Right renal pelvis (tissue), 4 donors: ENCODE data around the gene ARHGAP31. TPM values are rescaled to one million over a fixed set of nuclear protein-coding genes. Genes with fewer than 3 reads are reported as not detected.

Experiments used
- DNase-seq, 4 donors: peaks; one replicate each; pipeline ENCODE4 v3.0.0-alpha.2; 2013; ENCODE audit warnings: low read depth in 4 of 4, low spot score in 3 of 4, missing footprints in 1 of 4
- polyA plus RNA-seq, 4 donors: library from polyadenylated mRNA; unstranded; fragments of 120-200 nt; gene quantifications; one replicate each; pipeline ENCODE4 v1.2.1, GENCODE V29; 2013; ENCODE audit not compliant: insufficient read length in 4 of 4

Gene ARHGAP31
- polyA plus RNA-seq, 4 donors: 12.3 to 14.8 (median 14.0) TPM

DNA sequence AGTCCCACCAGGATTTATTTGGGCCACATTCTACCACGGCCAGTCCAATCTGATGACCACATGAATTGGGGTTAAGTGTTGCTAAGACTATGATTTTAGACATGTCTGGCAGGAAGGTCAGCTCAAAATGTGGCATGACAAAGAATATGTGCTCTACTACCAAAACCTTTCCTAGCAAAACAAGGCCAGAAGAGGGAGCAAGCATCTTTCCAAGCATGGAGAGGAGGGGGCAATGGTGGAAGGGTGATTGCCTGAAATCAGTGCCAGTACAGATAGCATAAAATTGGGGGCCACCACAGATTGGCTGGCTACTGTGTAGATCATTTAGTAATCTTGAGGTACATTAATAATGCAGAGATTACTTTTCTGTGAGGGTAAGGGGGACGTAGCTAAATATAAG, 126.0 kb downstream of the ARHGAP31 start:
- DNase-seq: no peak

GRCh38 chr3:119427669-119428068, 133.5 kb downstream of the ARHGAP31 start:
- peak in 1 of 4 donors; percentile 12 for DNase-seq

DNA sequence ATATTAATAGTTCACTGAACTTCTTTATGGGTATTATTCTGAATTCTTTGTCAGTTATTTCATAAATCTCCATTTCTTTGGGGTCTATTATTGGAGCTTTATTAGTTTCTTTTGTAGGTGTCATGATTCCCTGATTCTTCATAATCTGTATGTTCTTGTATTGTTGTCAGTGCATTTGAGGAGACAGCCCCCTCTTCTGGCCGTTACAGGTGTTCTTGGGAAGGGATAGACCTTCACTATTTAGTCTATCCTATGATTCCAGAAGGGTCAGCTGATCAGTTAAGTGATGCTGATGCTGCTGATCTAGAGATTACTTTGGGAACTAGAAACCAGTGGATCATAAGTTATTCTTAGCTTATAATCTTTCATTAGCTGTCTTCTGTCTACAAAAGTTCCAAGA, 134.4 kb downstream of the ARHGAP31 start:
- no peak for DNase-seq

DNA sequence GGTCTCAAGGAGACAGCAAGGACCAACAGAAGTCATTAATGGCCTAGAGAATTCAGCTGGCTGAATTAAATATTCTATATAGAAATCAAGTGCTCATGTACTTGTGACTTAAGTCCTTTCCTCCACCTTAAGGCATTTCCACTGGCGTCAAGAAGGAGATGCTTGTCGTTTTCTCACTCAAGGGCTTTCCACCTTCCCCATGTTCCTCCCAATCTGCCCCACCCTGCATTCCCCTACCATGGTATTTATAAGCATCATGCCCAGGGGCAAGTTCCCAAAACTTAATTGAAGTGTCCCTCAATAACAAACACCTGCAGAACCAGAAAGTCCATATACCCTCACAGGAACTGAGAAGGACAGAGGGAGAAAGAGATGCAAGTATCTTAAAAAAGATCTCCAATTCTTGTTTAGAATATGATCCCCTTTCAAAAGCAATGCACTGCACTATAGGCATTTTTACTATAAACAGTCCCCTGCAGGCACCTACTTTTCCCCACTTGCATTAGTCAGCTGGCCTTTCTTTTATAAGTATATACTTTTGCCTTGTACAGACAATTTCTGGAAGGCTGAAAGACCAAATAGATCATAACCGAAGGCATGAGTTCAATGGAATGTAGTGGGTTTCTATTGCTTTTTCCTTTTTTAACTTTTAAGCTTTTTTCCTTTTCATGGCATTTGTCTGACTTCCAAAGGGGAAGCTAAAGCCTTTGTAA, 139.6 kb downstream of the ARHGAP31 start:
- DNase-seq: no peak

DNA sequence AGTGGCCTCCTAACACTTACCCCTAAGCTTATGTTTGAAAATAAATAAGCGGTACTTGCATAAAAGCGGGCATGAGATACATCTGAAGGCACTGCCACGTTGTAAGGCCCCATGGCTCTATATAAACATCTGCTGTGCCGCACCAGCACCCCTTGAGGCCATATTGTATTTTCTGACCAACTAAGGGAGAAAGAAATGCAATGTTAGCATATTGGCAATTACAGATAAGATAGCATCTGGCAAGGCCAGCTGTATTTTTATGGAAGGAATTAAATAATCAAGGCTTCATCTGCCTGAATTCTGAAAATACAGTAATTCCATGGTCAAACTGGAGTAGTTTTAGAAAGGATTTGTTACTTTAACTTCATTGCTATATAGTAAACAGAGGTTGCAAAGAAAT, 140.5 kb downstream of the ARHGAP31 start:
- DNase-seq: no peak

DNA sequence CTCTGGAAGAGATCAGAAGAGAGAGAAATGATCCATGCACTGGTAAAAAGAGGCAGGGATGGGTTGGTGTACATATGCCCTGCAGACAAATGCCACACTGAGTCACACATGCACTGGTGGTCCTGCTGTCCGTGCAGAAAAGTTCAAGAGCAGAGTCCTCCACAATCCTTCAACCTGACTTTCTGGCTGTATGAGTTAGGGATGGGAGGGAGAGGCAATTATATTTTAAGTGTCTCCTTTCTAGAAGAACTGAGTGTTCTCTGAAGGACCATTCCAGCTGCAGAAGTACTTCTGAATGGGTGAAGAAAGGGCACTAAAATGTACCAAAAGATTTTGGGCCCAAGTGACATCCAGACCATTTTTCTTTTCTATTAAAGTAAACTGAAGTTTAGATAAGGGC, 142.8 kb downstream of the ARHGAP31 start:
- no peak for DNase-seq

DNA sequence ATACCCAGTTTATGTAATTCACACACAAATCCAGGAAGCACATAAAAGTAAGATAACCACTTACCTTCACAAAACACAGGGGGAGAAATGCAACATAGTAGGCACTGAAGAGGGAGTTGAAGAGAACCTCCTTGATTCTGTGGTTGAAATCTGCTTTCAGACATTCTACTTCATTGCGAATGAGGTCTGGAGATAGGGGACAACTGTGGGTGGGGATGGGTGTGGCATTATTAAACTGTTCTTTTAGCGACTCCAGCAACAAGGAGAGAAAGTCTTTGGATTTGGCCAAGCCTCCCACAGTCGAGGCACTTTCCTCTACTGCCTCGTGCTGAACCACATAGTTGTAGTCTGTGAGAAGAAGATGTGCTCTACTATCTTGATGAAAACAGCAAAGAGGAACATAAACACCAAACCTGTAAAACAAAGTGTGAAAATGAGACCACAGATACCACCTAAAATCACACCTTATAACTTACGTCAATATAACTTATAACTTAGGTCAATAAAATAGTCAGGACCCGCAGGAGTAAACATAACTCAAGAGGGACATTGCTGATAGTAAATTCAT, 143.6 kb downstream of the ARHGAP31 start:
- DNase-seq: no peak

DNA sequence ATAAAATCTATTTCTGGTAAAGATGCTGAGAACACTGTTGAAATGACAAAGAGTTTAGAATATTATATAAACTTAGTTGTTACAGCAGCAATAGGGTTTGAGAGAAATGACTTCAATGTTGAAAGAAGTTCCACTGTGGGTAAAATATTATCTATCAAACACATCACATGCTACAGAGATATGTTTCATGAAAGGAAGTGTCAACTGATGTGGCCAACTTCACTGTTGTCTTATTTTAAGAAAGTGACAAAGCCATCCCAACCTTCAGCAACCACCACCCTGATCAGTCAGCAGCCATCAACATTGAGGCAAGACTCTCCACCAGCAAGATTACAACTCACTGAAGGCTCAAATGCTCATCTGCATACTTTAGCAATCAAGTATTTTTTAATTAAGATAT, 149.0 kb downstream of the ARHGAP31 start:
- DNase-seq: no peak

GRCh38 chr3:119444590-119444989, 150.4 kb downstream of the ARHGAP31 start:
- DNase-seq: no peak

DNA sequence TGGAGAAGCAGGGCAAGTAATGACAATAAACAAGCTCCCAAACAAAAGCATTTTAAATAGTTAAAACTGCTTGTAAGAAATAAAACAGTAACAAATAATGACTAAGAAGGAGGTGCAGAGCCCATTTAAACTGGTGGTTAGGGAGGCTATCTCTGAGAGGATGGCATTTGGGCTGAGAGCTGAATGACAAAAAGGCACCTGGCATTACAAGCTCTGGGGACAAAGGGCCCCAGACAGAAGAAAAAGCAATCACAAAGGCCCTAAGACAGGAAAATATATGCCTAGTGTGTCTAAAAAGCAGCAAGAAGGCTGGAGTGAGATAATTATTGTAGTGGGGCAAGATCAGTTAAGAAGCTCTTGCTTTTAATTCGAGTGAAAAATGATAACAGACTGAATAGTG, 159.6 kb downstream of the ARHGAP31 start:
- DNase-seq: no peak

DNA sequence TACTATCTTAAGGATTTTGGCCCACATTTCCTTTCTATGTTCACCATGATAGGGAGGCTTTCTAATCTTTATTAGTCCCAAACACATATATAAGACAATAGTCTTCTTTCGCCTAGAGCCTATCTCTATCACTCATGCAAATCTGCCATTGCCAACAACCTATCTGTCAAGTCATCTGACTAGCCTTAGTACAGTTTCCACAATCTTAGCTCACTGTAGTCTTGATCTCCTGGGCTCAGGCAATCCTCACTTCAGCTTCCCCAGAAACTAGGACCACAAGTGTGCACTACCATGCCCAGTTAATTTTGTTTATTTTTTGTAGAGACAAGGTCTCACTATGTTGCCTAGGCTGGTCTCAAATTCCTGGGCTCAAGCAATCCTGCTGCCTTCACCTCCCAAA, 162.3 kb downstream of the ARHGAP31 start:
- no peak for DNase-seq

GRCh38 chr3:119457246-119457645, 163.1 kb downstream of the ARHGAP31 start:
- no peak for DNase-seq

DNA sequence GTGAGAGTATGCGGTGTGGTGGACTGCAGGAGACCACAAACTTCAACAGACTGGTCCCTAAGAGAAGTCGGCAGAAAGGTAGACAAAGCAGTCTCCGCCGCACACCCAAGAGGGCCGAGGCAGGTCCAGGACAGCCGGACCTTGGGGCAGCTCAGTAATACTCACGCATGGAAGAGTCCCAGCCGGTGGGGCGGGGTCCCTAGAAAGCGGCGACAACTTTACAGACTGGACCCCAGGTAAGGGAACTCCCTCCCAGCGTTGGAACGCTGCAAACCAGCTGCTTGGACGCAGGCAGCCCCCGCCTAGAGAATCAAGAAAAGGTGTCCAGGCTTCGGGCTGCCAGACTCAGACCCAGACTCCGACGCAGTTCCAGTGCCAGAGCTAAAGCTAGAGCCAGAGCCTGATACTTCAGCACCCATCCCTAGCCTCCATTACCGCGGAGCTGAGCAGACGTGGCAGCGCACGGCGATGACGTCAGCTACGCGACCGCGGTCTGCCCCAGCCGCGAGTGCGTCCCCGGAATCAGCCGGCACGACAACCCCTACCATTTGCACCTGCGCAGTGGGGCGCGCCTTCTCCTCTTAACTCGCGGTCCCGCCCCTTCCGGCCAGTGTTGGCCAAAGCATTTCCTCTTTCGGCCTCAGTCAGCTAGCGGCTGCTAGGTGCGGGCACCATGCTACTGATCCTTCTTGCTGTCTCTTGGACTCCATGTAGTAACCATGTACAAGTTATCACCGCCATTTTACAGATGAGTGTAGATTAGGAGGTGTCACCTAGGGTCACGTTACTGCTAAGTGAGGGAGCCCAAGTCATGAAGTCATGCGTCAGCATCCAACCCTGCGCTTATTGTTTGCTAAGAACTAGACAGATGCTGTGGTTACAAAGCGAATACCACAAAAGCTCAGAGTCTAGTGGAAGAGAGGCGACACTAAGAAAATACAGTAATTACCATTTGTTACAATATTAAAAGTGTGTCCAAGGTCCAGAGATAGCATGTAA, 169.3 kb downstream of the ARHGAP31 start, which contains the start of gene TMEM39A:
TSS of gene TMEM39A (minus strand) at position 445 of the 999 bp plus-strand sequence. CDS start 1,541 bp downstream, outside the sequence.
- peak; percentile 96 to 99 (median 98) for DNase-seq

DNA sequence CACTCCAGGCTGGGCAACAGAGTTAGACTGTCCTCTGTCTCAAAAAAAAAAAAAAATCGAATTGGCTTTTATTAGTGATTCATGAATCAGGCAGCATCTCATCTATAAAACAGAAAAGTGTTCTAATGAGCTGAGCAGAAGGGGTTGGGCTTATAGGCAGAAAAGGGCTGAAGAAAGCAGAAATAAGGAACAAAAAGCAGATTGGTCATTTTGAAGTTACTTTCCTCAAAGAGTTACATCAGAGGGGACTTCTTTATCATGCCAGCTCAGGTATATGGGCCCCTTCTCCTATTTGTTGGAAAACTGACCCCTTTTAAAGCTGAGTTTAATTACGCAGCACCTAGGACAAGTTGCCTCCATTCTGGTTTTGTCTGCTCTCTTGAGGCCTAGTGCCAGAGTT, 173.9 kb downstream of the ARHGAP31 start:
- DNase-seq: no peak

GRCh38 chr3:119469418-119470189, 175.4 kb downstream of the ARHGAP31 start:
- DNase-seq: peak in 2 of 4 donors; percentile 20 to 41

Other genes with a start within 250 kb of the ARHGAP31 start
- gene TEX55, start 148.2 kb upstream of the ARHGAP31 start, polyA plus RNA-seq: not detected
- 10 to 100 TPM in 2 of 4 donors, 1 to 10 TPM in 2; 7.3 to 16.1 (median 10.5) TPM for gene UPK1B, start 120.8 kb upstream of the ARHGAP31 start, polyA plus RNA-seq
- gene B4GALT4, start 53.5 kb upstream of the ARHGAP31 start, polyA plus RNA-seq: 10 to 100 TPM; 32.6 to 34.8 (median 34.0) TPM
- 10 to 100 TPM; 49.1 to 54.6 (median 52.0) TPM for gene TMEM39A, start 169.2 kb downstream of the ARHGAP31 start, polyA plus RNA-seq
- 10 to 100 TPM; 21.5 to 27.4 (median 25.7) TPM for gene POGLUT1, start 174.6 kb downstream of the ARHGAP31 start, polyA plus RNA-seq
- gene TIMMDC1, start 204.2 kb downstream of the ARHGAP31 start, polyA plus RNA-seq: 100 to 1,000 TPM; 105 to 110 (median 109) TPM